ENCODE measurements around the gene S100A4.

The S100A4 gene

GRCh38 chr1:153569465-153569864 lies 23.9 kb upstream of the S100A4 start:
- Mint-ChIP-seq H3K27me3 (ENCODE audit: low read depth) (peaks cover 3% of the 10 kb centered on the region), H3K4me3 (peak overlapping the region; percentile 3 to 48 (median 35)), H3K9me3 (no peaks in the 10 kb centered on the region), H3K27ac (peak overlapping the region; percentile 19 to 97 (median 86)), H3K4me1 (peaks cover 53% of the 10 kb centered on the region), H3K36me3 (ENCODE audit: low read depth) (no peaks in the 10 kb centered on the region)
- TF ChIP-seq, protein P1, sequence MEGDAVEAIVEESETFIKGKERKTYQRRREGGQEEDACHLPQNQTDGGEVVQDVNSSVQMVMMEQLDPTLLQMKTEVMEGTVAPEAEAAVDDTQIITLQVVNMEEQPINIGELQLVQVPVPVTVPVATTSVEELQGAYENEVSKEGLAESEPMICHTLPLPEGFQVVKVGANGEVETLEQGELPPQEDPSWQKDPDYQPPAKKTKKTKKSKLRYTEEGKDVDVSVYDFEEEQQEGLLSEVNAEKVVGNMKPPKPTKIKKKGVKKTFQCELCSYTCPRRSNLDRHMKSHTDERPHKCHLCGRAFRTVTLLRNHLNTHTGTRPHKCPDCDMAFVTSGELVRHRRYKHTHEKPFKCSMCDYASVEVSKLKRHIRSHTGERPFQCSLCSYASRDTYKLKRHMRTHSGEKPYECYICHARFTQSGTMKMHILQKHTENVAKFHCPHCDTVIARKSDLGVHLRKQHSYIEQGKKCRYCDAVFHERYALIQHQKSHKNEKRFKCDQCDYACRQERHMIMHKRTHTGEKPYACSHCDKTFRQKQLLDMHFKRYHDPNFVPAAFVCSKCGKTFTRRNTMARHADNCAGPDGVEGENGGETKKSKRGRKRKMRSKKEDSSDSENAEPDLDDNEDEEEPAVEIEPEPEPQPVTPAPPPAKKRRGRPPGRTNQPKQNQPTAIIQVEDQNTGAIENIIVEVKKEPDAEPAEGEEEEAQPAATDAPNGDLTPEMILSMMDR (IDR thresholded peaks at IDR 0.05; ENCODE audit: unreplicated experiment in 3 of 3), result no peak

- Mint-ChIP-seq H3K27ac (peak overlapping the region; percentile 94 to 99 (median 97)), H3K9me3 (no peaks in the 10 kb centered on the region), H3K4me3 (peak overlapping the region; percentile 33 to 67 (median 46)), H3K36me3 (ENCODE audit: low read depth) (no peaks in the 10 kb centered on the region), H3K4me1 (peaks cover 57% of the 10 kb centered on the region), H3K27me3 (ENCODE audit: low read depth) (peaks cover 3% of the 10 kb centered on the region)
- TF ChIP-seq, protein P1 (IDR thresholded peaks at IDR 0.05; ENCODE audit: unreplicated experiment in 3 of 3), result peak; percentile 98 to 99 (median 98)
Measured at GRCh38 chr1:153568367-153569099, 22.9 kb upstream of the S100A4 start.

- H3K4me1 Mint-ChIP-seq, result peaks cover 55% of the 10 kb centered on the region
- H3K36me3 Mint-ChIP-seq (ENCODE audit: low read depth), result no peaks in the 10 kb centered on the region
- TF ChIP-seq, protein P1 (IDR thresholded peaks at IDR 0.05; ENCODE audit: unreplicated experiment in 3 of 3), result no peak
- H3K9me3 Mint-ChIP-seq, result no peaks in the 10 kb centered on the region
- peak overlapping the region; percentile 94 to 99 (median 97) for H3K27ac Mint-ChIP-seq
- H3K27me3 Mint-ChIP-seq (ENCODE audit: low read depth), result peaks cover 3% of the 10 kb centered on the region
- H3K4me3 Mint-ChIP-seq, result peak overlapping the region in 1 of 3 experiments; percentile 50
Measured at GRCh38 chr1:153567621-153568366, 22.2 kb upstream of the S100A4 start.

DNA sequence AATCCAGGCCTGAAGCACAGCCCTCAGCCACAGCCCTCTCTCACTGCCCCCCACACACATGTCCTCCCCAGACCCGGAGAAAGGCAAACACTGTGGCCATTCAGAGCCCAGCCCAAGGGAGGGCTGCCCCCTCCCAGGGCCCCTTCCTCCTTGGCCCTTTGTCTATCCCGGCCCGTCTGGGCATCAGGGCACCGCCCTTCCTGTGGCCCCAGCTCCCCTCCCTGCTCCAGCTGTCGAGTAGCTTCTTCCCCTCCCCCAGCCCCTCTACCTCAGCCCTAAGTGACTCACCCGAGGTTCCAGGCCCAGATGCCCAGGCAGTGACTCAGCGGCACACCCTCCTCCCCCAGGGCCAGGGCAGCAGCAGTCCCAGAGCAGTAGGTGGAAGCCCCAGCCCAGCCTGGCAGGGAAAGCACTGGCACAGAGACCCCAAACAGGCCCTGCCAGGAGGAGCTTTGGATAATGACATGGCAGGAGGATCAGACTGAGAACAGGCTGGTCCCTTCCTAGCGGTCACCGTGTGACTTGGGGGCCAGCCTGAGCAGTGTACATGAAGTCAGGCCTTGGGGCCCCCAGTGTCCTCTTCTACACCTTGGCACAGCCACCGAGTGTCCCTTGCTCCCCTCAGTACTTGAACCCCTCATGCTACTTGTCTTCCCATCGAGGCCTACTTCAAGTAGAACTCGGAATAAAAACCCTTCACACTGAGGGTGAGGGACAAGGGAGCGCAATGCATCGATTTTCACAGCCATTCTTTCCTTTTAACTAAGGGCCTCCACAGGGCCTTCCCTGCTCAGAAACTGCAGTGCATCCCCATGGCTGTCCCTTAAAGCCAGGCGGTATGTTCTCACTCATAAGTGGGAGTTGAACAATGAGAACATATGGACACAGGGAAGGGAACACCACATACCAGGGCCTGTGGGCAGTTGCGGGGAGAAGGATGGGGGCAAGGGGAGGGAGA lies 21.1 kb upstream of the S100A4 start:
- H3K4me3 Mint-ChIP-seq, result peak overlapping the region in 2 of 3 experiments; percentile 42 to 57
- peaks cover 3% of the 10 kb centered on the region for H3K27me3 Mint-ChIP-seq (ENCODE audit: low read depth)
- peaks cover 51% of the 10 kb centered on the region for H3K4me1 Mint-ChIP-seq
- H3K36me3 Mint-ChIP-seq (ENCODE audit: low read depth), result no peaks in the 10 kb centered on the region
- H3K27ac Mint-ChIP-seq, result peak overlapping the region; percentile 97 to 99 (median 99)
- no peaks in the 10 kb centered on the region for H3K9me3 Mint-ChIP-seq
- TF ChIP-seq, protein P1 (IDR thresholded peaks at IDR 0.05; ENCODE audit: unreplicated experiment in 3 of 3), result no peak

DNA sequence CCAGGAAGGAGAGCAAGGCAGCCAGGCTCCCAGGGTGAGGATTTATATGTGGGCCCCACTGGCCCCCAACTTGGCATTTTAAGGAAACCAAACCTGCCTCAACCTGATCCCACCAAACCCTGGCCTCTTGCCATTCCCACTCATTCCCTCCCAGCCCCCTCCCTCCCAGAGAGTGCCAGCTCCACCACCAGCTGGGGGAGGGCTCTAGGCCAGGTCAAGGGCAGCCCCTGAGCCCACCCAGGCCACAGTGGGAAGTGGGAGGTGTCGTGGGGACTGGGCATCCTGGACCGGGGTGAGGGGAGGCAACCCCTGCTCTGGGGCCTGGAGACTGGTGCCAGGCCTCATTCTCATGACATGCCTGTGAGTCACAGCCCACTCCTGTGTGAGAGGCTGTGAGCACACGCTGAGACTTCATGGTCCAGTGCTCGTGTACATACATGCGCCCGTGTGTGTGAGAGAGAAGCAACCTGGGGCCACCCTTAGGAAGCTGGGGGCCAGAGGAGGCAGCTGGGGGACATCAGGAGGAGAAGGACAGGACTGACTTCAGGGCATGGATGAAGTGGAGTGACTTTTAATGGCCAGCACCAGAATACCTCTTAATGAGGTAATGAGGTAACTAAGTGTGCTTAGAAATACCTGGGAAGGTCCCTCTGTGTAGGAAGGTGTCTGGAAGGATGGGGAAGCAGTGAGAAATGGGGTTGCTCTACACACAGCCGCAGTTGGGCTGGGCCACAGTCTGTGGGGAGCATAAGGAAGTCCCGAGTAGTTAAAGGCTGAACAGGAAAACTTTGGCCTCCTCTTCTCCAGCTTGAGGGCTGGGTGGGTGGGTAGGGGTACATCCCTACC lies 20.1 kb upstream of the S100A4 start, which contains the start of gene S100A2:
Gene S100A2, minus strand, starts transcription at position 316 of the 846 bp plus-strand sequence. CDS start 1,967 bp downstream, outside the sequence.
- Mint-ChIP-seq H3K9me3 (no peaks in the 10 kb centered on the region), H3K36me3 (ENCODE audit: low read depth) (no peaks in the 10 kb centered on the region), H3K4me3 (peak within 1 kb of the TSS; percentile 42 to 57 (median 43)), H3K27me3 (ENCODE audit: low read depth) (peaks cover 3% of the 10 kb centered on the region), H3K4me1 (peaks cover 51% of the 10 kb centered on the region), H3K27ac (peak within 1 kb of the TSS; percentile 97 to 99 (median 99))
- TF ChIP-seq, protein P1 (IDR thresholded peaks at IDR 0.05; ENCODE audit: unreplicated experiment in 3 of 3), result no peak

Data from nephron (organoid).